Keratinocyte (primary cell): ENCODE measurements around the gene TEN1. TPM values are rescaled to one million over a fixed set of nuclear protein-coding genes. Genes with fewer than 3 reads are reported as not detected.

Experiments
- DNase-seq: peaks from one replicate; pipeline ENCODE4 v3.0.0-alpha.2; 2011; ENCODE audit warnings: low read depth, missing footprints, low spot score
- FAIRE-seq: peaks from 2 replicates; lab custom pipeline; 2011; peaks lifted over from hg19 to GRCh38; lab: Jason Lieb, UNC
- H2AFZ ChIP-seq: 2 replicates; pipeline ENCODE4 v1.6.0; 2012; ENCODE audit warnings: low read length, control low read depth, inconsistent platforms; ENCODE audit not compliant: control insufficient read depth
- H3K27ac ChIP-seq: 2 replicates; pipeline ENCODE4 v1.5.1; 2011; ENCODE audit warnings: low read length; ENCODE audit not compliant: control insufficient read depth, insufficient read depth
- H3K27me3 ChIP-seq: 3 replicates; pipeline ENCODE4 v1.6.0; 2011; ENCODE audit warnings: low read length; ENCODE audit not compliant: control insufficient read depth, insufficient read depth; ENCODE audit errors: extremely low read depth
- H3K36me3 ChIP-seq, 2 experiments: 2 replicates in 1 of 2; 3 replicates in 1 of 2; pipeline ENCODE4 v1.5.1; 2011; ENCODE audit warnings: low read length in 2 of 2, mild to moderate bottlenecking in 1 of 2; ENCODE audit not compliant: control insufficient read depth in 2 of 2, insufficient read depth in 2 of 2; ENCODE audit errors: extremely low read depth in 1 of 2
- H3K4me1 ChIP-seq: 3 replicates; pipeline ENCODE4 v1.5.1; 2011; ENCODE audit warnings: low read length; ENCODE audit not compliant: control insufficient read depth, insufficient read depth; ENCODE audit errors: extremely low read depth
- H3K4me2 ChIP-seq: 3 replicates; pipeline ENCODE4 v1.6.0; 2011; ENCODE audit warnings: low read depth, low read length; ENCODE audit not compliant: control insufficient read depth, insufficient read depth; ENCODE audit errors: extremely low read depth
- H3K4me3 ChIP-seq, 3 experiments: fragments of 200-600 bp in 1 of 3; sonication (generic) in 1 of 3; 2 replicates in 2 of 3; 3 replicates in 1 of 3; pipeline ENCODE4 v1.5.1; 2011 to 2016; ENCODE audit warnings: low read length in 3 of 3, mild to moderate bottlenecking in 3 of 3, control low read depth in 2 of 3, inconsistent platforms in 1 of 3, low read depth in 1 of 3, mixed read lengths in 1 of 3, mixed run types in 1 of 3, moderate library complexity in 1 of 3; ENCODE audit not compliant: control insufficient read depth in 2 of 3, insufficient read depth in 2 of 3; ENCODE audit errors: extremely low read depth in 1 of 3
- H3K79me2 ChIP-seq: 2 replicates; pipeline ENCODE4 v1.6.0; 2012; ENCODE audit warnings: low read length; ENCODE audit not compliant: control insufficient read depth, insufficient read depth
- H3K9ac ChIP-seq: 3 replicates; pipeline ENCODE4 v1.6.0; 2011; ENCODE audit warnings: low read length; ENCODE audit not compliant: control insufficient read depth, insufficient read depth; ENCODE audit errors: extremely low read depth
- H3K9me1 ChIP-seq: 3 replicates; pipeline ENCODE4 v1.6.0; 2011; ENCODE audit warnings: low read length; ENCODE audit not compliant: control insufficient read depth, insufficient read depth; ENCODE audit errors: extremely low read depth
- H3K9me3 ChIP-seq: 2 replicates; pipeline ENCODE4 v1.5.1; 2012; ENCODE audit warnings: low read depth, low read length; ENCODE audit not compliant: control insufficient read depth
- H4K20me1 ChIP-seq: 3 replicates; pipeline ENCODE4 v1.6.0; 2011; ENCODE audit warnings: low read length; ENCODE audit not compliant: control insufficient read depth, insufficient read depth; ENCODE audit errors: extremely low read depth
- CTCF ChIP-seq, 3 experiments: IDR thresholded peaks in 1 of 3; conservative IDR thresholded peaks in 1 of 3; optimal IDR thresholded peaks in 1 of 3; 2 replicates in 2 of 3; 3 replicates in 1 of 3; pipeline versions ENCODE3 to v1.5.1; 2011; ENCODE audit warnings: low read length in 3 of 3, mild to moderate bottlenecking in 3 of 3, moderate library complexity in 2 of 3, control low read depth in 1 of 3, inconsistent platforms in 1 of 3; ENCODE audit not compliant: insufficient read depth in 2 of 3; ENCODE audit errors: extremely low read depth in 1 of 3
- EZH2 ChIP-seq: IDR thresholded peaks from one replicate; pipeline ENCODE4 v1.6.1; 2012; ENCODE audit warnings: inconsistent platforms, mild to moderate bottlenecking, low read length, moderate library complexity
- dilution Hi-C: fragments of 300-500 bp; cut with MboI; formaldehyde crosslinking; loops from one replicate; pipeline ENCODE4 v1.7.0; 2020; ENCODE audit warnings: low sequenced_read_pairs; ENCODE audit not compliant: extremely low pct_ligation_motif_present
- polyA plus RNA-seq, 5 experiments: library from polyadenylated mRNA; depleted of rRNA in 3 of 5; stranded (reverse) in 3 of 5; stranded (forward) in 1 of 5; unstranded in 1 of 5; fragments of >200 nt; gene quantifications; 1 replicate in 1 of 5; 2 replicates in 3 of 5; 3 replicates in 1 of 5; pipeline versions ENCODE4 v1.2.1 to v1.2.3, GENCODE V29; 2011 to 2012; ENCODE audit warnings: missing spikeins in 2 of 5, low read depth in 1 of 5, low replicate concordance in 1 of 5

Gene TEN1
- polyA plus RNA-seq, 1 donor (not counting 4 experiments of a cell fraction or from before 2014, with no cell fraction given), result 11.7 TPM

GRCh38 chr17:75998327-75998795, 19.3 kb downstream of the TEN1 start:
- H4K20me1 ChIP-seq, result no peaks in the 10 kb centered on the region
- H3K9me1 ChIP-seq, result peaks cover 2% of the 10 kb centered on the region
- H3K79me2 ChIP-seq, result no peaks in the 10 kb centered on the region
- peaks cover 18% of the 10 kb centered on the region for H3K4me1 ChIP-seq
- DNase-seq (no peak), FAIRE-seq (no peak)
- peaks cover 0 to under 1% of the 10 kb centered on the region in 2 experiments for H3K36me3 ChIP-seq
- H3K27ac ChIP-seq, result no peak overlapping the region
- dilution Hi-C loops, result no loop called here
- H3K9me3 ChIP-seq, result no peaks in the 10 kb centered on the region
- H3K9ac ChIP-seq, result no peak overlapping the region
- H3K4me2 ChIP-seq, result no peak overlapping the region
- TF ChIP-seq EZH2 (no peak), CTCF (optimal IDR thresholded peaks at IDR 0.05 in 1 of 3, IDR thresholded peaks at IDR 0.05 in 1 of 3, conservative IDR thresholded peaks at IDR 0.05 in 1 of 3; ENCODE audit: extremely low read depth in 1 of 3, insufficient read depth in 2 of 3, low read length in 3 of 3) (no peak)
- H3K27me3 ChIP-seq, result no peaks in the 10 kb centered on the region
- H3K4me3 ChIP-seq, result no peak overlapping the region
- H2AFZ ChIP-seq, result no peak overlapping the region

- no peak for DNase-seq
- Histone ChIP-seq H3K36me3 (peaks cover 0 to 3% of the 10 kb centered on the region in 2 experiments), H3K9me3 (no peaks in the 10 kb centered on the region), H3K9me1 (peaks cover 2% of the 10 kb centered on the region), H3K4me3 (no peak overlapping the region), H3K27ac (no peak overlapping the region), H3K79me2 (no peaks in the 10 kb centered on the region), H2AFZ (peak overlapping the region; percentile 26), H4K20me1 (no peaks in the 10 kb centered on the region), H3K4me1 (peaks cover 18% of the 10 kb centered on the region), H3K4me2 (peak overlapping the region; percentile 16), H3K9ac (no peak overlapping the region), H3K27me3 (no peaks in the 10 kb centered on the region)
- dilution Hi-C loops, result no loop called here
- FAIRE-seq, result no peak
- TF ChIP-seq EZH2 (no peak), CTCF (optimal IDR thresholded peaks at IDR 0.05 in 1 of 3, IDR thresholded peaks at IDR 0.05 in 1 of 3, conservative IDR thresholded peaks at IDR 0.05 in 1 of 3; ENCODE audit: extremely low read depth in 1 of 3, insufficient read depth in 2 of 3, low read length in 3 of 3) (peak; percentile 67 to 95 (median 83))
These were observed 21.1 kb downstream of the TEN1 start for GRCh38 chr17:76000016-76000754.
